HepG2 (cell line): Measurements from ENCODE around the gene MTHFD2L.

Source experiments
- CBX5 ChIP-seq: sonication (generic); formaldehyde crosslinking; IDR thresholded peaks from 2 replicates; pipeline ENCODE4 v1.4.0; 2020; ENCODE audit warnings: missing genetic modification reagents, borderline replicate concordance
- CHD4 ChIP-seq: fragments of 200-600 bp; sonication (generic); IDR thresholded peaks from 2 replicates; pipeline ENCODE4 v1.7.0; 2017; ENCODE audit warnings: mild to moderate bottlenecking, low read length, borderline replicate concordance
- SKI ChIP-seq: fragments of 450-650 bp; IDR thresholded peaks from one replicate; pipeline ENCODE4 v1.6.1; 2018; ENCODE audit warnings: mild to moderate bottlenecking; ENCODE audit not compliant: partially characterized antibody
- TCF7 ChIP-seq: sonication (generic); IDR thresholded peaks from 2 replicates; pipeline ENCODE4 v1.6.1; 2016; ENCODE audit warnings: antibody characterized with exemption, low read depth
- ZNF232 ChIP-seq: sonication (generic); formaldehyde crosslinking; IDR thresholded peaks from 2 replicates; pipeline ENCODE4 v1.4.0; 2020; ENCODE audit warnings: missing genetic modification reagents, borderline replicate concordance
- TF ChIP-seq, protein P1 (sequence below): sonication (generic); formaldehyde crosslinking; IDR thresholded peaks from 2 replicates; pipeline ENCODE4 v1.5.1; 2020; ENCODE audit warnings: mild to moderate bottlenecking, missing genetic modification reagents
- TF ChIP-seq, protein P2 (sequence below): sonication (generic); formaldehyde crosslinking; IDR thresholded peaks from 2 replicates; pipeline ENCODE4 v1.5.0; 2020; ENCODE audit warnings: missing genetic modification reagents, mild to moderate bottlenecking, borderline replicate concordance
- TF ChIP-seq, protein P3 (sequence below): sonication (generic); formaldehyde crosslinking; IDR thresholded peaks from 2 replicates; pipeline ENCODE4 v1.4.0; 2020; ENCODE audit warnings: low read depth, mild to moderate bottlenecking, missing genetic modification reagents
- TF ChIP-seq, protein P4 (sequence below): sonication (generic); formaldehyde crosslinking; IDR thresholded peaks from 2 replicates; pipeline ENCODE4 v1.8.1; 2023; ENCODE audit warnings: mild to moderate bottlenecking, missing genetic modification reagents, borderline replicate concordance
- TF ChIP-seq, protein P5 (sequence below): sonication (generic); formaldehyde crosslinking; IDR thresholded peaks from 2 replicates; pipeline ENCODE4 v1.5.0; 2020; ENCODE audit warnings: mild to moderate bottlenecking, missing genetic modification reagents, moderate library complexity
- TF ChIP-seq, protein P6 (sequence below): IDR thresholded peaks from 2 replicates; pipeline ENCODE4 v1.6.1; 2012; ENCODE audit warnings: low read depth, low read length, improper control_type of control experiment

DNA sequence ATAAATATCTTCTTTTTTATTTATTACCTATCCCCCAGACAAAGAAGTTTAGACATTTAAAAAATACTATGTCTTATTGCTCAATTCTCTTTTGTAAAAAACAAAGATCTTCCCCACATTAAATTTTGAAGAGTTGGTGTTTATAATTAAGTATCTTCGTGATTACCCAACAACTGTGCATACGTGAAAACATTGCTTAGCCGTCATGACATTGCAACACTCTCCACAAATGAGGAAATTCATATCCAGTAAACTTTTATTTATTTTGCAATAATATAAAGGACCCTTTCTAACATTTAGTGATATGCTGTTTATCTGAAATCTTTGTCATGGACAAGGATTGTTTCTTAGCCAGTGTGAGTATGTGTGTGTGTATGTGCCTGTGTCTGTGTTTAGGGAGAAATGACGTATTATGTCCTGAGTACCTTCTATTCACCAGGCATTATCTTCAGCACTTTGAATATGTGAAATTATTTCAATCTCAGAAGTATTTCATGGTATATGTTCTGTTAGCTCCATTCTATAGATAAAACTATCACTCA lies 180.9 kb downstream of the MTHFD2L start:
- TF ChIP-seq CHD4 (no peak), SKI (no peak), ZNF232 (CRISPR knock-in tag) (no peak), TCF7 (no peak), CBX5 (no peak)
- TF ChIP-seq, protein P1, sequence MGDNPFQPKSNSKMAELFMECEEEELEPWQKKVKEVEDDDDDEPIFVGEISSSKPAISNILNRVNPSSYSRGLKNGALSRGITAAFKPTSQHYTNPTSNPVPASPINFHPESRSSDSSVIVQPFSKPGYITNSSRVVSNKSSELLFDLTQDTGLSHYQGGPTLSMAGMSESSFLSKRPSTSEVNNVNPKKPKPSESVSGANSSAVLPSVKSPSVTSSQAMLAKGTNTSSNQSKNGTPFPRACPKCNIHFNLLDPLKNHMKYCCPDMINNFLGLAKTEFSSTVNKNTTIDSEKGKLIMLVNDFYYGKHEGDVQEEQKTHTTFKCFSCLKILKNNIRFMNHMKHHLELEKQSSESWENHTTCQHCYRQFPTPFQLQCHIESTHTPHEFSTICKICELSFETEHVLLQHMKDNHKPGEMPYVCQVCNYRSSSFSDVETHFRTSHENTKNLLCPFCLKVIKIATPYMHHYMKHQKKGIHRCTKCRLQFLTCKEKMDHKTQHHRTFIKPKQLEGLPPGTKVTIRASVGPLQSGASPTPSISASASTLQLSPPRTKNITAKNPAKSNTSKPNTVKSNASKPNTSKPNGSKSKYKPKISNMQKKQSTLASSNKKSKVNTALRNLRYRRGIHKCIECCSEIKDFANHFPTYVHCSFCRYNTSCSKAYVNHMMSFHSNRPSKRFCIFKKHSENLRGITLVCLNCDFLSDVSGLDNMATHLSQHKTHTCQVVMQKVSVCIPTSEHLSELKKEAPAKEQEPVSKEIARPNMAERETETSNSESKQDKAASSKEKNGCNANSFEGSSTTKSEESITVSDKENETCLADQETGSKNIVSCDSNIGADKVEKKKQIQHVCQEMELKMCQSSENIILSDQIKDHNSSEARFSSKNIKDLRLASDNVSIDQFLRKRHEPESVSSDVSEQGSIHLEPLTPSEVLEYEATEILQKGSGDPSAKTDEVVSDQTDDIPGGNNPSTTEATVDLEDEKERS = no peak
- TF ChIP-seq, protein P2, sequence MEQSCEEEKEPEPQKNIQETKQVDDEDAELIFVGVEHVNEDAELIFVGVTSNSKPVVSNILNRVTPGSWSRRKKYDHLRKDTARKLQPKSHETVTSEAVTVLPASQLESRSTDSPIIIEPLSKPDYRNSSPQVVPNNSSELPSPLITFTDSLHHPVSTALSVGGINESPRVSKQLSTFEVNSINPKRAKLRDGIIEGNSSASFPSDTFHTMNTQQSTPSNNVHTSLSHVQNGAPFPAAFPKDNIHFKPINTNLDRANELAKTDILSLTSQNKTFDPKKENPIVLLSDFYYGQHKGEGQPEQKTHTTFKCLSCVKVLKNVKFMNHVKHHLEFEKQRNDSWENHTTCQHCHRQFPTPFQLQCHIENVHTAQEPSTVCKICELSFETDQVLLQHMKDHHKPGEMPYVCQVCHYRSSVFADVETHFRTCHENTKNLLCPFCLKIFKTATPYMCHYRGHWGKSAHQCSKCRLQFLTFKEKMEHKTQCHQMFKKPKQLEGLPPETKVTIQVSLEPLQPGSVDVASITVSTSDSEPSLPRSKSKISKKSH (CRISPR knock-in tag) = no peak
- TF ChIP-seq, protein P3, sequence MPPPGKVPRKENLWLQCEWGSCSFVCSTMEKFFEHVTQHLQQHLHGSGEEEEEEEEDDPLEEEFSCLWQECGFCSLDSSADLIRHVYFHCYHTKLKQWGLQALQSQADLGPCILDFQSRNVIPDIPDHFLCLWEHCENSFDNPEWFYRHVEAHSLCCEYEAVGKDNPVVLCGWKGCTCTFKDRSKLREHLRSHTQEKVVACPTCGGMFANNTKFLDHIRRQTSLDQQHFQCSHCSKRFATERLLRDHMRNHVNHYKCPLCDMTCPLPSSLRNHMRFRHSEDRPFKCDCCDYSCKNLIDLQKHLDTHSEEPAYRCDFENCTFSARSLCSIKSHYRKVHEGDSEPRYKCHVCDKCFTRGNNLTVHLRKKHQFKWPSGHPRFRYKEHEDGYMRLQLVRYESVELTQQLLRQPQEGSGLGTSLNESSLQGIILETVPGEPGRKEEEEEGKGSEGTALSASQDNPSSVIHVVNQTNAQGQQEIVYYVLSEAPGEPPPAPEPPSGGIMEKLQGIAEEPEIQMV = no peak
- TF ChIP-seq, protein P4, sequence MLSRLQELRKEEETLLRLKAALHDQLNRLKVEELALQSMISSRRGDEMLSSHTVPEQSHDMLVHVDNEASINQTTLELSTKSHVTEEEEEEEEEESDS = no peak
- TF ChIP-seq, protein P5, sequence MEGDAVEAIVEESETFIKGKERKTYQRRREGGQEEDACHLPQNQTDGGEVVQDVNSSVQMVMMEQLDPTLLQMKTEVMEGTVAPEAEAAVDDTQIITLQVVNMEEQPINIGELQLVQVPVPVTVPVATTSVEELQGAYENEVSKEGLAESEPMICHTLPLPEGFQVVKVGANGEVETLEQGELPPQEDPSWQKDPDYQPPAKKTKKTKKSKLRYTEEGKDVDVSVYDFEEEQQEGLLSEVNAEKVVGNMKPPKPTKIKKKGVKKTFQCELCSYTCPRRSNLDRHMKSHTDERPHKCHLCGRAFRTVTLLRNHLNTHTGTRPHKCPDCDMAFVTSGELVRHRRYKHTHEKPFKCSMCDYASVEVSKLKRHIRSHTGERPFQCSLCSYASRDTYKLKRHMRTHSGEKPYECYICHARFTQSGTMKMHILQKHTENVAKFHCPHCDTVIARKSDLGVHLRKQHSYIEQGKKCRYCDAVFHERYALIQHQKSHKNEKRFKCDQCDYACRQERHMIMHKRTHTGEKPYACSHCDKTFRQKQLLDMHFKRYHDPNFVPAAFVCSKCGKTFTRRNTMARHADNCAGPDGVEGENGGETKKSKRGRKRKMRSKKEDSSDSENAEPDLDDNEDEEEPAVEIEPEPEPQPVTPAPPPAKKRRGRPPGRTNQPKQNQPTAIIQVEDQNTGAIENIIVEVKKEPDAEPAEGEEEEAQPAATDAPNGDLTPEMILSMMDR (CRISPR knock-in tag) = no peak
- TF ChIP-seq, protein P6, sequence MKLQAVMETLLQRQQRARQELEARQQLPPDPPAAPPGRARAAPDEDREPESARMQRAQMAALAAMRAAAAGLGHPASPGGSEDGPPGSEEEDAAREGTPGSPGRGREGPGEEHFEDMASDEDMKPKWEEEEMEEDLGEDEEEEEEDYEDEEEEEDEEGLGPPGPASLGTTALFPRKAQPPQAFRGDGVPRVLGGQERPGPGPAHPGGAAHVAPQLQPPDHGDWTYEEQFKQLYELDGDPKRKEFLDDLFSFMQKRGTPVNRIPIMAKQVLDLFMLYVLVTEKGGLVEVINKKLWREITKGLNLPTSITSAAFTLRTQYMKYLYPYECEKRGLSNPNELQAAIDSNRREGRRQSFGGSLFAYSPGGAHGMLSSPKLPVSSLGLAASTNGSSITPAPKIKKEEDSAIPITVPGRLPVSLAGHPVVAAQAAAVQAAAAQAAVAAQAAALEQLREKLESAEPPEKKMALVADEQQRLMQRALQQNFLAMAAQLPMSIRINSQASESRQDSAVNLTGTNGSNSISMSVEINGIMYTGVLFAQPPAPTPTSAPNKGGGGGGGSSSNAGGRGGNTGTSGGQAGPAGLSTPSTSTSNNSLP = no peak
